BJ (cell line): ENCODE data around the gene TDP1. TPM values are rescaled to one million over a fixed set of nuclear protein-coding genes. Genes with fewer than 3 reads are reported as not detected.
"Not testable (repeated sequence)": the region's sequence is repeated elsewhere in the genome, so short reads cannot be mapped to it uniquely, and the experiment has no call there.

Source experiments
- CTCF ChIA-PET: fragments of 350-600 bp; formaldehyde crosslinking; extraction: SDS; loops from one replicate; lab custom pipeline; 2021; ENCODE audit warnings: antibody characterized with exemption, inconsistent platforms; lab: Yijun Ruan, JAX
- POLR2A ChIA-PET: fragments of 300-600 bp; sonication (Branson Sonifier 250); formaldehyde crosslinking; extraction: SDS; loops from one replicate; lab custom pipeline; 2021; ENCODE audit warnings: antibody characterized with exemption; lab: Charles Lee
- DNase-seq: peaks from one replicate; pipeline ENCODE4 v3.0.0-alpha.2; 2011; ENCODE audit warnings: low read depth
- H3K27me3 ChIP-seq: 2 replicates; pipeline ENCODE4 v1.6.0; 2011; ENCODE audit warnings: low read length; ENCODE audit not compliant: control insufficient read depth, insufficient read depth
- H3K36me3 ChIP-seq: 2 replicates; pipeline ENCODE4 v1.5.1; 2011; ENCODE audit warnings: low read length; ENCODE audit not compliant: control insufficient read depth, insufficient read depth
- H3K4me3 ChIP-seq: 2 replicates; pipeline ENCODE4 v1.5.1; 2011; ENCODE audit warnings: low read depth, mild to moderate bottlenecking, control low read depth, low read length
- CTCF ChIP-seq: IDR thresholded peaks from 2 replicates; pipeline ENCODE4 v1.5.1; 2011; ENCODE audit warnings: low read depth, mild to moderate bottlenecking, control low read depth, inconsistent platforms, low read length, moderate library complexity; ENCODE audit not compliant: insufficient read depth
- polyA plus RNA-seq: library from polyadenylated mRNA; depleted of rRNA; stranded (reverse); fragments of >200 nt; gene quantifications from 2 replicates; pipeline ENCODE4 v1.2.3, GENCODE V29; 2011; rRNA removed

Gene TDP1
- polyA plus RNA-seq, 1 experiment: 18.8 TPM

DNA sequence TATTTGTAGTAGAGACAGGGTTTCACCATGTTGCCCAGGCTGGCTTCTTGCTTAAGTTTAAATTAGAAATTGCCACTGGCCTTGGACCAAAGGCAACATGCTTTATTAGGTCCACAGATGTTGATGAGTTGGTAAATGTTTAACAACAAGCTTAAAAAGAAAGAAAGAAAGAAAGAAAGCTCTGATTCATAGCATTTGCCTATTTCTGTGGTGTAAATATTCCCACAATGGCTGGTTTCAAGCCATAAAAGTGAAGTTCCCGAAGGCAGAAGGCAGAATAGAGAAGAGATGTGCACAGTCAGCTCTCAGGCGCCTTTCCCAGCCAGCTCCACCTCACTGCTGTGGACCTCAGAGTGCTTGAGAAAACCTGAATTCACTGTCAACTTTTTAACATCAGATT lies 132.4 kb downstream of the TDP1 start:
- POLR2A ChIA-PET: no interaction called here
- CTCF ChIA-PET: interaction anchor here (0.9 kb wide), 1 partner anchor 115 kb away, joined by 4 read pairs; no protein-coding TSS in a partner anchor
- no peaks in the 10 kb centered on the region for H3K36me3 ChIP-seq
- no peaks in the 10 kb centered on the region for H3K27me3 ChIP-seq
- H3K4me3 ChIP-seq: no peak overlapping the region
- no peak for TF ChIP-seq CTCF
- DNase-seq: no peak

GRCh38 chr14:90089486-90089885 lies 133.8 kb downstream of the TDP1 start:
- H3K4me3 ChIP-seq, CTCF ChIA-PET, H3K36me3 ChIP-seq, H3K27me3 ChIP-seq, POLR2A ChIA-PET, DNase-seq: not testable (repeated sequence)

DNA sequence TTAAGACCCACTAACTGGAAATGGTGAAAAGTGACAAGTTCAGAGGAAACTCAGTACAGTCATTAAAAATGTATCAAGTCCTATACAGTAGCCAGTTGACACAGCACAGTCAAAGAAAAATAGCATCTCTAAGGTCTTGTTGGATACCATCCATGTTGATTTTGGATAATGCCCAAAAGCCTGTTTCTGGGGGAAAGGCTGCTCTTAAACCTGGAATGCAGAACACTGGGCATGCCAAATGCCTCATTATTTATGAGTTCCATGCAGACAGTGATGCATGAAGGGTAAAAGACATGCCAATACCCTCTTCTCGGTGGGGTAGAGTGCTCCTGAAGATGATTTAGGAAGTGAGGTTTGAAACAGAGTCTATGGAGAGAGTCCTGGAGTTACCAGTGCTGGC lies 135.7 kb downstream of the TDP1 start:
- ChIA-PET POLR2A (no interaction called here), CTCF (interaction anchor here (0.6 to 1.1 kb wide), 2 partner anchors 10 to 861 kb away, joined by 3 read pairs; no protein-coding TSS in a partner anchor)
- no peak for TF ChIP-seq CTCF
- no peak overlapping the region for H3K4me3 ChIP-seq
- H3K36me3 ChIP-seq: no peaks in the 10 kb centered on the region
- no peaks in the 10 kb centered on the region for H3K27me3 ChIP-seq
- DNase-seq: no peak

DNA sequence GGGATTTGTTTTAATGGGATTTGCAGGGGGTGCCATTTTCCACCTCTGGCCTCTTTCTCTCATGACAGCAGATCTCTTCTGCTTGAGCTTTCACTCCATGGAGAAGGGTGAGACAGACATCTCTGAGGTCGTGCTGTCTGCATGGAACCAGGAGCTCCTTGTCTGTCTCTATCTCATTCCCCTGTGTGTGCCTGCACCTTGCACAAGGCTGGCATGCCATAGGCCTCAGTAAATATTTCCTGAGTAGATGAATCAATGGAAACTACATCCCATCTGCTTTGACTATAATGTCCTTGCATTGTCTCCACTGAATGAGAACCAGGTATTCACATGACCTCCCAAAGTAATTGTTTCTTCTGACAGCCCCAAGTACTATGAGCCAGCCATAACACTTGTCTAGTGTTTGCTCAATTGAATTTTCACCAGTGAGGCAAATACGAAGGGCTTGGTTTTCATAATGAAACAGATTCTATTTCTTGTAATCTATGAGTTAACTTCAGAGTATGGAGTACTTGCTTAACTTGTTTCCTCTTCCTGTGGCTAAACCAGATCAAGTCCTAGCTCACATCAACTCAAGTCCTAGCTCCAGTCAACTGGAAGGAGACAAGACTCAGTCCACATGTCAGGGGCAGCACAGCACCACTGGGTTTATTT lies 138.3 kb downstream of the TDP1 start:
- H3K36me3 ChIP-seq: no peaks in the 10 kb centered on the region
- DNase-seq: no peak
- no peak for TF ChIP-seq CTCF
- ChIA-PET POLR2A (no interaction called here), CTCF (interaction anchor here (0.9 kb wide), 1 partner anchor 14 kb away, joined by 3 read pairs; no protein-coding TSS in a partner anchor)
- no peaks in the 10 kb centered on the region for H3K27me3 ChIP-seq
- no peak overlapping the region for H3K4me3 ChIP-seq

Other genes starting within 250 kb of the TDP1 start
- 2.2 and 7.3 TPM in 2 replicates for gene EFCAB11, start 1.2 kb upstream of the TDP1 start, polyA plus RNA-seq
- gene KCNK13, start 106.1 kb downstream of the TDP1 start, polyA plus RNA-seq: not detected in 2 replicates